ENCODE measurements around the gene GALNT5. TPM values are rescaled to one million over a fixed set of nuclear protein-coding genes. Genes with fewer than 3 reads are reported as not detected.

GALNT5 gene
- total and polyA plus RNA-seq, 5 donors from 2014 or later: 0.14 TPM; not detected in 4

- Histone ChIP-seq H3K27ac (ENCODE audit: insufficient read depth, low read length, poor library complexity, severe bottlenecking) (no peak overlapping the region), H3K9me3 (ENCODE audit: control insufficient read depth in 2 of 2, low read length in 2 of 2) (no peaks in the 10 kb centered on the region), H3K4me3 (ENCODE audit: low read depth, low read length) (peak overlapping the region; percentile 57), H3K27me3 (ENCODE audit: control insufficient read depth, insufficient read depth, low read length) (no peaks in the 10 kb centered on the region), H3K4me1 (ENCODE audit: control insufficient read depth, insufficient read depth, low read length, poor library complexity, severe bottlenecking) (peaks cover 4% of the 10 kb centered on the region), H3K36me3 (ENCODE audit: control insufficient read depth, insufficient read depth, low read length) (no peaks in the 10 kb centered on the region)
- Mint-ChIP-seq H3K4me3 (peak overlapping the region in 2 of 4 donors; percentile 42 to 44), H3K4me1 (peaks cover 4 to 16% (median 9%) of the 10 kb centered on the region in 4 donors), H3K27me3 (no peaks in the 10 kb centered on the region), H3K27ac (peak overlapping the region in 1 of 3 donors; percentile 11), H3K9me3 (peaks cover 0 to 1% (median 0%) of the 10 kb centered on the region in 7 donors), H3K36me3 (no peaks in the 10 kb centered on the region)
- ATAC-seq (ENCODE audit: low read depth in 2 of 2) (peak in 1 of 2 donors; percentile 27), DNase-seq (peak in 1 of 3 donors; percentile 18)
Measured at GRCh38 chr2:157261199-157261782, 3.8 kb downstream of the GALNT5 start.

GRCh38 chr2:157262248-157262647 lies 4.7 kb downstream of the GALNT5 start:
- Mint-ChIP-seq H3K36me3 (no peaks in the 10 kb centered on the region), H3K4me1 (peaks cover 4 to 16% (median 8%) of the 10 kb centered on the region in 4 donors)

GRCh38 chr2:157264099-157264498 lies 6.6 kb downstream of the GALNT5 start:
- Histone ChIP-seq H3K4me3 (ENCODE audit: low read depth, low read length) (no peak overlapping the region), H3K9me3 (ENCODE audit: control insufficient read depth in 2 of 2, low read length in 2 of 2) (no peaks in the 10 kb centered on the region), H3K36me3 (ENCODE audit: control insufficient read depth, insufficient read depth, low read length) (no peaks in the 10 kb centered on the region), H3K4me1 (ENCODE audit: control insufficient read depth, insufficient read depth, low read length, poor library complexity, severe bottlenecking) (peaks cover 4% of the 10 kb centered on the region), H3K27me3 (ENCODE audit: control insufficient read depth, insufficient read depth, low read length) (no peaks in the 10 kb centered on the region), H3K27ac (ENCODE audit: insufficient read depth, low read length, poor library complexity, severe bottlenecking) (no peak overlapping the region)
- Mint-ChIP-seq H3K36me3 (no peaks in the 10 kb centered on the region), H3K4me1 (peaks cover 4 to 19% (median 10%) of the 10 kb centered on the region in 4 donors), H3K27ac (no peak overlapping the region), H3K9me3 (no peaks in the 10 kb centered on the region), H3K4me3 (no peak overlapping the region), H3K27me3 (no peaks in the 10 kb centered on the region)
- ATAC-seq (ENCODE audit: low read depth in 2 of 2) (no peak), DNase-seq (no peak)

More at GRCh38 chr2:157262248-157262647, 4.7 kb downstream of the GALNT5 start:
- Histone ChIP-seq H3K4me1 (ENCODE audit: control insufficient read depth, insufficient read depth, low read length, poor library complexity, severe bottlenecking) (peaks cover 4% of the 10 kb centered on the region), H3K4me3 (ENCODE audit: low read depth, low read length) (no peak overlapping the region), H3K27ac (ENCODE audit: insufficient read depth, low read length, poor library complexity, severe bottlenecking) (no peak overlapping the region), H3K36me3 (ENCODE audit: control insufficient read depth, insufficient read depth, low read length) (no peaks in the 10 kb centered on the region), H3K27me3 (ENCODE audit: control insufficient read depth, insufficient read depth, low read length) (no peaks in the 10 kb centered on the region), H3K9me3 (ENCODE audit: control insufficient read depth in 2 of 2, low read length in 2 of 2) (no peaks in the 10 kb centered on the region)
- H3K9me3 Mint-ChIP-seq: peaks cover 0 to 1% (median 0%) of the 10 kb centered on the region in 7 donors
- no peak overlapping the region for H3K4me3 Mint-ChIP-seq
- ATAC-seq (ENCODE audit: low read depth in 2 of 2) (no peak), DNase-seq (no peak)
- no peaks in the 10 kb centered on the region for H3K27me3 Mint-ChIP-seq
- no peak overlapping the region for H3K27ac Mint-ChIP-seq

- no peak for ATAC-seq (ENCODE audit: low read depth in 2 of 2)
- H3K9me3 Mint-ChIP-seq: peaks cover 0 to 2% (median 0%) of the 10 kb centered on the region in 7 donors
- no peak overlapping the region for H3K27ac Mint-ChIP-seq
- no peak for DNase-seq
- Histone ChIP-seq H3K27me3 (ENCODE audit: control insufficient read depth, insufficient read depth, low read length) (no peaks in the 10 kb centered on the region), H3K4me3 (ENCODE audit: low read depth, low read length) (no peak overlapping the region), H3K36me3 (ENCODE audit: control insufficient read depth, insufficient read depth, low read length) (no peaks in the 10 kb centered on the region), H3K9me3 (ENCODE audit: control insufficient read depth in 2 of 2, low read length in 2 of 2) (no peaks in the 10 kb centered on the region), H3K27ac (ENCODE audit: insufficient read depth, low read length, poor library complexity, severe bottlenecking) (no peak overlapping the region), H3K4me1 (ENCODE audit: control insufficient read depth, insufficient read depth, low read length, poor library complexity, severe bottlenecking) (peaks cover 4% of the 10 kb centered on the region)
- H3K27me3 Mint-ChIP-seq: no peaks in the 10 kb centered on the region
- H3K4me3 Mint-ChIP-seq: no peak overlapping the region
- peaks cover 5 to 18% (median 14%) of the 10 kb centered on the region in 4 donors for H3K4me1 Mint-ChIP-seq
- no peaks in the 10 kb centered on the region for H3K36me3 Mint-ChIP-seq
Measured at GRCh38 chr2:157265825-157266224, 8.3 kb downstream of the GALNT5 start.

GRCh38 chr2:157267476-157267875 lies 10.0 kb downstream of the GALNT5 start:
- Mint-ChIP-seq H3K36me3 (no peaks in the 10 kb centered on the region), H3K27me3 (peaks cover 7% of the 10 kb centered on the region), H3K27ac (no peak overlapping the region), H3K4me1 (peaks cover 3 to 10% (median 7%) of the 10 kb centered on the region in 4 donors), H3K4me3 (no peak overlapping the region), H3K9me3 (peaks cover 0 to 4% (median 0%) of the 10 kb centered on the region in 7 donors)
- no peaks in the 10 kb centered on the region for H3K36me3 ChIP-seq (ENCODE audit: control insufficient read depth, insufficient read depth, low read length)
- no peaks in the 10 kb centered on the region for H3K9me3 ChIP-seq (ENCODE audit: control insufficient read depth in 2 of 2, low read length in 2 of 2)
- DNase-seq: peak in 1 of 3 donors; percentile 55
- no peak for ATAC-seq (ENCODE audit: low read depth in 2 of 2)
- no peaks in the 10 kb centered on the region for H3K4me1 ChIP-seq (ENCODE audit: control insufficient read depth, insufficient read depth, low read length, poor library complexity, severe bottlenecking)
- H3K4me3 ChIP-seq (ENCODE audit: low read depth, low read length): no peak overlapping the region
- no peak overlapping the region for H3K27ac ChIP-seq (ENCODE audit: insufficient read depth, low read length, poor library complexity, severe bottlenecking)
- no peaks in the 10 kb centered on the region for H3K27me3 ChIP-seq (ENCODE audit: control insufficient read depth, insufficient read depth, low read length)

GRCh38 chr2:157269060-157269459 lies 11.6 kb downstream of the GALNT5 start:
- Mint-ChIP-seq H3K27ac (peak overlapping the region in 2 of 3 donors; percentile 13 to 61), H3K9me3 (peaks cover 0 to 4% (median 0%) of the 10 kb centered on the region in 7 donors), H3K36me3 (no peaks in the 10 kb centered on the region), H3K4me3 (no peak overlapping the region), H3K27me3 (peaks cover 7% of the 10 kb centered on the region), H3K4me1 (peaks cover 3 to 10% (median 7%) of the 10 kb centered on the region in 4 donors)
- Histone ChIP-seq H3K4me3 (ENCODE audit: low read depth, low read length) (no peak overlapping the region), H3K27ac (ENCODE audit: insufficient read depth, low read length, poor library complexity, severe bottlenecking) (no peak overlapping the region), H3K27me3 (ENCODE audit: control insufficient read depth, insufficient read depth, low read length) (no peaks in the 10 kb centered on the region), H3K36me3 (ENCODE audit: control insufficient read depth, insufficient read depth, low read length) (no peaks in the 10 kb centered on the region), H3K4me1 (ENCODE audit: control insufficient read depth, insufficient read depth, low read length, poor library complexity, severe bottlenecking) (no peaks in the 10 kb centered on the region), H3K9me3 (ENCODE audit: control insufficient read depth in 2 of 2, low read length in 2 of 2) (no peaks in the 10 kb centered on the region)
- ATAC-seq (ENCODE audit: low read depth in 2 of 2) (no peak), DNase-seq (peak in 1 of 3 donors; percentile 36)

GRCh38 chr2:157269922-157270321 lies 12.4 kb downstream of the GALNT5 start:
- no peak for ATAC-seq (ENCODE audit: low read depth in 2 of 2)
- no peak for DNase-seq
- no peaks in the 10 kb centered on the region for H3K36me3 ChIP-seq (ENCODE audit: control insufficient read depth, insufficient read depth, low read length)
- no peaks in the 10 kb centered on the region for H3K27me3 ChIP-seq (ENCODE audit: control insufficient read depth, insufficient read depth, low read length)
- no peaks in the 10 kb centered on the region for H3K36me3 Mint-ChIP-seq
- H3K4me1 Mint-ChIP-seq: peaks cover 3 to 10% (median 7%) of the 10 kb centered on the region in 4 donors
- H3K27me3 Mint-ChIP-seq: peaks cover 7% of the 10 kb centered on the region
- no peak overlapping the region for H3K27ac ChIP-seq (ENCODE audit: insufficient read depth, low read length, poor library complexity, severe bottlenecking)
- no peak overlapping the region for H3K4me3 Mint-ChIP-seq
- peaks cover 0 to 4% (median 0%) of the 10 kb centered on the region in 7 donors for H3K9me3 Mint-ChIP-seq
- no peaks in the 10 kb centered on the region for H3K4me1 ChIP-seq (ENCODE audit: control insufficient read depth, insufficient read depth, low read length, poor library complexity, severe bottlenecking)
- H3K27ac Mint-ChIP-seq: no peak overlapping the region
- no peaks in the 10 kb centered on the region for H3K9me3 ChIP-seq (ENCODE audit: control insufficient read depth in 2 of 2, low read length in 2 of 2)
- H3K4me3 ChIP-seq (ENCODE audit: low read depth, low read length): no peak overlapping the region
